CD4-positive, alpha-beta memory T cell (primary cell): ENCODE results near the gene PDLIM3. TPM values are rescaled to one million over a fixed set of nuclear protein-coding genes. Genes with fewer than 3 reads are reported as not detected.
"Not testable (repeated sequence)": the region's sequence is repeated elsewhere in the genome, so short reads cannot be mapped to it uniquely, and the experiment has no call there.

Experiments
- CTCF ChIA-PET: fragments of 350-600 bp; sonication (Branson Sonifier 250); formaldehyde crosslinking; loops from one replicate; lab custom pipeline; 2021; ENCODE audit warnings: inconsistent platforms; ENCODE audit not compliant: partially characterized antibody; lab: Charles Lee
- POLR2A ChIA-PET: fragments of 350-600 bp; sonication (Branson Sonifier 250); formaldehyde crosslinking; loops from one replicate; lab custom pipeline; 2021; ENCODE audit not compliant: partially characterized antibody; lab: Charles Lee
- DNase-seq, 5 donors: peaks; one replicate each; pipeline versions ENCODE4 v3.0.0 to v3.0.0-alpha.2; 2020 to 2022; ENCODE audit warnings: mixed read lengths in 1 of 5
- H3K27ac ChIP-seq: one replicate; pipeline ENCODE4 v1.7.0; 2013; ENCODE audit warnings: low read depth, low read length
- H3K27me3 ChIP-seq: 2 replicates; pipeline ENCODE4 v1.7.0; 2013; ENCODE audit warnings: mild to moderate bottlenecking, low read length, moderate library complexity; ENCODE audit not compliant: insufficient read depth
- H3K36me3 ChIP-seq: 2 replicates; pipeline ENCODE4 v1.7.0; 2013; ENCODE audit warnings: mild to moderate bottlenecking, low read length, moderate library complexity; ENCODE audit not compliant: insufficient read depth
- H3K4me1 ChIP-seq: 2 replicates; pipeline ENCODE4 v1.7.0; 2013; ENCODE audit warnings: mild to moderate bottlenecking, low read length, moderate library complexity; ENCODE audit not compliant: insufficient read depth
- H3K4me3 ChIP-seq, 2 donors: one replicate each; pipeline ENCODE4 v1.7.0; 2013; ENCODE audit warnings: low read length in 2 of 2, mild to moderate bottlenecking in 1 of 2
- H3K9me3 ChIP-seq, 2 donors: one replicate each; pipeline ENCODE4 v1.7.0; 2013; ENCODE audit warnings: low read length in 2 of 2, control low read depth in 1 of 2; ENCODE audit not compliant: control insufficient read depth in 1 of 2
- H3K27ac Mint-ChIP-seq, 7 donors: one replicate each; pipeline ENCODE4 v1.8.0; 2020 to 2021; ENCODE audit warnings: mixed read lengths in 7 of 7, mild to moderate bottlenecking in 6 of 7, inconsistent platforms in 3 of 7, moderate library complexity in 3 of 7
- H3K27me3 Mint-ChIP-seq, 2 donors: one replicate each; pipeline ENCODE4 v1.8.0; 2020 to 2021; ENCODE audit warnings: mixed read lengths in 2 of 2
- H3K36me3 Mint-ChIP-seq, 2 donors: one replicate each; pipeline ENCODE4 v1.8.0; 2020 to 2021; ENCODE audit warnings: mixed read lengths in 2 of 2, inconsistent platforms in 1 of 2, mild to moderate bottlenecking in 1 of 2
- H3K4me1 Mint-ChIP-seq, 4 donors: one replicate each; pipeline ENCODE4 v1.8.0; 2020 to 2021; ENCODE audit warnings: mixed read lengths in 4 of 4, mild to moderate bottlenecking in 1 of 4
- H3K4me3 Mint-ChIP-seq, 8 donors: one replicate each; pipeline ENCODE4 v1.8.0; 2020 to 2021; ENCODE audit warnings: mixed read lengths in 8 of 8, mild to moderate bottlenecking in 7 of 8, moderate library complexity in 6 of 8, inconsistent platforms in 3 of 8
- H3K9me3 Mint-ChIP-seq, 8 donors: one replicate each; pipeline ENCODE4 v1.8.0; 2020 to 2021; ENCODE audit warnings: mixed read lengths in 8 of 8, mild to moderate bottlenecking in 5 of 8, inconsistent platforms in 3 of 8, moderate library complexity in 1 of 8
- intact Hi-C: fragments of 100-400 bp; cut with micrococcal nuclease; formaldehyde crosslinking; loops from one replicate; pipeline ENCODE4 v1.15.1; 2023
- polyA plus RNA-seq, 2 donors: library from polyadenylated mRNA; unstranded; fragments of 300-500 nt; fragmentation: Illumina TruSeq; gene quantifications; one replicate each; pipeline ENCODE4 v1.2.3, GENCODE V29; 2021
- total RNA-seq, 2 experiments: library from RNA; stranded (reverse); gene quantifications; one replicate each; pipeline ENCODE4 v1.2.3, GENCODE V29; 2021

Gene PDLIM3
- total and polyA plus RNA-seq, 4 experiments from 2014 or later: not detected

GRCh38 chr4:185564349-185564748 is 29.0 kb upstream of the PDLIM3 start:
- H3K9me3 ChIP-seq: no peaks in the 10 kb centered on the region
- peaks cover 2 to 16% of the 10 kb centered on the region in 2 donors for H3K27me3 Mint-ChIP-seq
- CTCF ChIA-PET: no interaction called here
- H3K4me1 Mint-ChIP-seq: no peaks in the 10 kb centered on the region
- no peaks in the 10 kb centered on the region for H3K27me3 ChIP-seq
- H3K36me3 ChIP-seq: no peaks in the 10 kb centered on the region
- no peak overlapping the region for H3K27ac ChIP-seq
- POLR2A ChIA-PET: no interaction called here
- H3K9me3 Mint-ChIP-seq: peaks cover 0 to 20% (median 6%) of the 10 kb centered on the region in 8 donors
- no peak overlapping the region for H3K4me3 ChIP-seq
- no peaks in the 10 kb centered on the region for H3K4me1 ChIP-seq
- no peak for DNase-seq
- H3K36me3 Mint-ChIP-seq: no peaks in the 10 kb centered on the region
- intact Hi-C loops: no loop called here
- no peak overlapping the region for H3K4me3 Mint-ChIP-seq
- no peak overlapping the region for H3K27ac Mint-ChIP-seq

- ChIA-PET POLR2A (no interaction called here), CTCF (interaction anchor here (1.3 kb wide), 1 partner anchor 36 kb away, joined by 3 read pairs; no protein-coding TSS in a partner anchor)
- Mint-ChIP-seq H3K9me3 (peaks cover 0 to 22% (median 6%) of the 10 kb centered on the region in 8 donors), H3K4me1 (no peaks in the 10 kb centered on the region), H3K36me3 (no peaks in the 10 kb centered on the region), H3K27ac (no peak overlapping the region), H3K4me3 (no peak overlapping the region), H3K27me3 (peaks cover 9 to 30% of the 10 kb centered on the region in 2 donors)
- Histone ChIP-seq H3K27me3 (no peaks in the 10 kb centered on the region), H3K4me1 (no peaks in the 10 kb centered on the region), H3K36me3 (no peaks in the 10 kb centered on the region), H3K4me3 (no peak overlapping the region), H3K9me3 (no peaks in the 10 kb centered on the region), H3K27ac (no peak overlapping the region)
- DNase-seq: no peak
- intact Hi-C loops: no loop called here
Observed at GRCh38 chr4:185562531-185562930, 27.2 kb upstream of the PDLIM3 start.

GRCh38 chr4:185560316-185560715 is 25.0 kb upstream of the PDLIM3 start:
- POLR2A ChIA-PET: no interaction called here
- Mint-ChIP-seq H3K4me1 (no peaks in the 10 kb centered on the region), H3K9me3 (peaks cover 0 to 18% (median 5%) of the 10 kb centered on the region in 8 donors), H3K4me3 (no peak overlapping the region), H3K27ac (no peak overlapping the region), H3K27me3 (peaks cover 11 to 42% of the 10 kb centered on the region in 2 donors), H3K36me3 (no peaks in the 10 kb centered on the region)
- no peaks in the 10 kb centered on the region for H3K4me1 ChIP-seq
- intact Hi-C loops: no loop called here
- no peaks in the 10 kb centered on the region for H3K27me3 ChIP-seq
- CTCF ChIA-PET: interaction anchor here (1.1 kb wide), 1 partner anchor 39 kb away, joined by 3 read pairs; no protein-coding TSS in a partner anchor
- no peak for DNase-seq
- H3K4me3 ChIP-seq: no peak overlapping the region
- no peaks in the 10 kb centered on the region for H3K9me3 ChIP-seq
- H3K27ac ChIP-seq: no peak overlapping the region
- H3K36me3 ChIP-seq: no peaks in the 10 kb centered on the region

- Histone ChIP-seq H3K9me3 (no peaks in the 10 kb centered on the region), H3K27ac (no peak overlapping the region), H3K36me3 (no peaks in the 10 kb centered on the region), H3K27me3 (no peaks in the 10 kb centered on the region), H3K4me1 (no peaks in the 10 kb centered on the region), H3K4me3 (no peak overlapping the region)
- no peak for DNase-seq
- ChIA-PET CTCF (no interaction called here), POLR2A (no interaction called here)
- no peaks in the 10 kb centered on the region for H3K36me3 Mint-ChIP-seq
- H3K4me3 Mint-ChIP-seq: no peak overlapping the region
- peaks cover 0 to 16% (median 5%) of the 10 kb centered on the region in 8 donors for H3K9me3 Mint-ChIP-seq
- peaks cover 12 to 44% of the 10 kb centered on the region in 2 donors for H3K27me3 Mint-ChIP-seq
- H3K4me1 Mint-ChIP-seq: no peaks in the 10 kb centered on the region
- H3K27ac Mint-ChIP-seq: no peak overlapping the region
- intact Hi-C loops: no loop called here
Observed at GRCh38 chr4:185559915-185560281, 24.6 kb upstream of the PDLIM3 start.

- H3K4me3 ChIP-seq, H3K27ac ChIP-seq, CTCF ChIA-PET, DNase-seq, H3K9me3 ChIP-seq, H3K27me3 ChIP-seq, H3K27ac Mint-ChIP-seq, H3K4me3 Mint-ChIP-seq, POLR2A ChIA-PET, intact Hi-C loops, H3K4me1 Mint-ChIP-seq, H3K36me3 Mint-ChIP-seq, H3K36me3 ChIP-seq, H3K4me1 ChIP-seq: not testable (repeated sequence)
- peaks cover 14 to 44% of the 10 kb centered on the region in 2 donors for H3K27me3 Mint-ChIP-seq
- peaks cover 0 to 11% (median 3%) of the 10 kb centered on the region in 8 donors for H3K9me3 Mint-ChIP-seq
Observed at GRCh38 chr4:185559251-185559914, 24.1 kb upstream of the PDLIM3 start.

- peaks cover 13 to 31% of the 10 kb centered on the region in 2 donors for H3K27me3 Mint-ChIP-seq
- H3K4me1 ChIP-seq: no peaks in the 10 kb centered on the region
- ChIA-PET POLR2A (no interaction called here), CTCF (no interaction called here)
- no peak for DNase-seq
- no peaks in the 10 kb centered on the region for H3K4me1 Mint-ChIP-seq
- no peaks in the 10 kb centered on the region for H3K27me3 ChIP-seq
- peaks cover 0 to 4% (median 0%) of the 10 kb centered on the region in 8 donors for H3K9me3 Mint-ChIP-seq
- H3K4me3 ChIP-seq: no peak overlapping the region
- no peak overlapping the region for H3K27ac Mint-ChIP-seq
- intact Hi-C loops: no loop called here
- H3K27ac ChIP-seq: no peak overlapping the region
- no peaks in the 10 kb centered on the region for H3K36me3 Mint-ChIP-seq
- H3K4me3 Mint-ChIP-seq: no peak overlapping the region
- no peaks in the 10 kb centered on the region for H3K36me3 ChIP-seq
- no peaks in the 10 kb centered on the region for H3K9me3 ChIP-seq
Observed at GRCh38 chr4:185554365-185555126, 19.2 kb upstream of the PDLIM3 start.

GRCh38 chr4:185552254-185552653 is 16.9 kb upstream of the PDLIM3 start:
- peaks cover 0 to 4% (median 0%) of the 10 kb centered on the region in 8 donors for H3K9me3 Mint-ChIP-seq
- intact Hi-C loops: no loop called here

More at GRCh38 chr4:185552254-185552653, 16.9 kb upstream of the PDLIM3 start:
- no peaks in the 10 kb centered on the region for H3K4me1 Mint-ChIP-seq
- H3K36me3 ChIP-seq: no peaks in the 10 kb centered on the region
- H3K4me1 ChIP-seq: no peaks in the 10 kb centered on the region
- H3K4me3 Mint-ChIP-seq: no peak overlapping the region
- H3K27me3 ChIP-seq: no peaks in the 10 kb centered on the region
- DNase-seq: no peak
- H3K36me3 Mint-ChIP-seq: no peaks in the 10 kb centered on the region
- POLR2A ChIA-PET: no interaction called here
- H3K4me3 ChIP-seq: no peak overlapping the region
- peaks cover 5 to 14% of the 10 kb centered on the region in 2 donors for H3K27me3 Mint-ChIP-seq
- H3K27ac ChIP-seq: no peak overlapping the region
- CTCF ChIA-PET: no interaction called here
- no peak overlapping the region for H3K27ac Mint-ChIP-seq
- no peaks in the 10 kb centered on the region for H3K9me3 ChIP-seq
